Smooth muscle cell of trachea (primary cell): ENCODE data around the gene TPM1. TPM values are rescaled to one million over a fixed set of nuclear protein-coding genes. Genes with fewer than 3 reads are reported as not detected.

Experiments used
- total RNA-seq: library from RNA; depleted of rRNA; stranded (reverse); fragments of >200 nt; gene quantifications from 2 replicates; pipeline ENCODE4 v1.2.1, GENCODE V29; 2014

Gene TPM1
- total RNA-seq = 169 and 229 TPM in 2 replicates

DNA sequence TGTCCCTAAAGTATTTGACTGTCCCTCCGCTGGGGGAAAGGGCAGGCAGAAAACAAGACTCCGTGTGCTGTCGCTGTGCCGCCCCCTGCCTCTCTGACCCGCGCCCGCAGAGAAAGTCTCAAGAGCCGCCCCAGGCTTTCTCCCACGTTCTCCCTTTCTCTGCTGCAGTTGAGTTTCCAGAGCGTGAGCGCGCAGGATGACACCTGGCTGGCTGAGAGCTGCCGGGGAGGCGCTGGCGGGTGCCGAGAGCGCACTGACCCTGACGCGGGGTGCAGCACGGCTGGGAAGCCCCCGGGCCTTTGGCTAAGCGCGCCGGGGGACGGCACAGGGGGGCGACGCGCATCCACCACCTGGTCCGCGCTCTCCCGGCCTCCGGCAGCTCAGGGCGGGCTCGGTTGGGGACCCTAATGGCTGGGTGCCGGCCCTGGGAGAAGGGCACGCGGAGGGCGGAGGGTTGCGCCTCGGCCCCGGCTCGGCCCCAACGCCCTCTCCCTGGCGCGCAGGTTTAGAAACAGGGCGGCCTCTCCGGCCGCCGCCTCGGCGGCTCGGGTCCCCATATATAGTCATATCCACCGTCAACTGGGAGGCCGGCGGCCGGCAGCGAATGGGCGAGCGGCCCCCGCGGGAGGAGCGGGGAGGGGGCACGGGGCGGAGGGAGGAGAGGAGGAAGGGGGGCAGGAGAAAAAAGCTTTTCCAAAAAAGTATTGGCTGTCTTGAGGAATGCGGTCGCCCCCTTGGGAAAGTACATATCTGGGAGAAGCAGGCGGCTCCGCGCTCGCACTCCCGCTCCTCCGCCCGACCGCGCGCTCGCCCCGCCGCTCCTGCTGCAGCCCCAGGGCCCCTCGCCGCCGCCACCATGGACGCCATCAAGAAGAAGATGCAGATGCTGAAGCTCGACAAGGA is at the start of gene TPM1:
TSS of gene TPM1 (plus strand) at position 774 of the 903 bp plus-strand sequence. CDS start at position 857, 83 bp downstream.

Other genes starting within 250 kb of the TPM1 start
- 25.9 and 27.3 TPM in 2 replicates for gene LACTB, start 79.1 kb downstream of the TPM1 start, total RNA-seq
- 317 and 373 TPM in 2 replicates for gene RPS27L, start 114.7 kb downstream of the TPM1 start, total RNA-seq
- gene RAB8B, start 146.9 kb downstream of the TPM1 start, total RNA-seq = 123 and 209 TPM in 2 replicates
- 24.3 and 27.1 TPM in 2 replicates for gene APH1B, start 234.9 kb downstream of the TPM1 start, total RNA-seq